Activated CD8-positive, alpha-beta memory T cell treated with anti-CD3 and anti-CD28 coated beads, Interleukin-2, amount 50 U/mL, for 1 hour (primary cell): Measurements from ENCODE around the gene HDAC5.
"Not testable (repeated sequence)": the region's sequence is repeated elsewhere in the genome, so short reads cannot be mapped to it uniquely, and the experiment has no call there.

Experiments
- DNase-seq: peaks from one replicate; pipeline ENCODE4 v3.0.0-alpha.2; 2020; ENCODE audit errors: extremely low read depth

Gene HDAC5

DNA sequence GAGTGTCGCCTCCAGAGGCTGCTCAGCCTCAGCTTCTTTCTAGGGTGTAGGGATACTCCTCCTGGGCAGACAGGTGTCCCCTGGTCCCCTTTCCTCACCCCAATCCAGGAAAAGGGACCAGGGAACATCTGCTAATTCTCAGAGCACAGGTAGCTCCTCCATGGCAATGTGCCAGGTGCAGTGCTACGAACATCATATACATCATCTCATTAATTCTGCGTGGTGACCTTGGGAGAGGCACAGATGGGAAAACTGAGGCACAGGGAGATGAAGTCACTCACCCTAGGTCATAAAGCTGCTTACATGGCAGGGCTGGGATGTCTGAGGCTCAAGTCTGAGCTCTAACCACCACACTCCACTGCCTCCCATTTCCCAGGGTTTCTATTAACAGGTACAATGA, 11.7 kb downstream of the HDAC5 start:
- no peak for DNase-seq

DNA sequence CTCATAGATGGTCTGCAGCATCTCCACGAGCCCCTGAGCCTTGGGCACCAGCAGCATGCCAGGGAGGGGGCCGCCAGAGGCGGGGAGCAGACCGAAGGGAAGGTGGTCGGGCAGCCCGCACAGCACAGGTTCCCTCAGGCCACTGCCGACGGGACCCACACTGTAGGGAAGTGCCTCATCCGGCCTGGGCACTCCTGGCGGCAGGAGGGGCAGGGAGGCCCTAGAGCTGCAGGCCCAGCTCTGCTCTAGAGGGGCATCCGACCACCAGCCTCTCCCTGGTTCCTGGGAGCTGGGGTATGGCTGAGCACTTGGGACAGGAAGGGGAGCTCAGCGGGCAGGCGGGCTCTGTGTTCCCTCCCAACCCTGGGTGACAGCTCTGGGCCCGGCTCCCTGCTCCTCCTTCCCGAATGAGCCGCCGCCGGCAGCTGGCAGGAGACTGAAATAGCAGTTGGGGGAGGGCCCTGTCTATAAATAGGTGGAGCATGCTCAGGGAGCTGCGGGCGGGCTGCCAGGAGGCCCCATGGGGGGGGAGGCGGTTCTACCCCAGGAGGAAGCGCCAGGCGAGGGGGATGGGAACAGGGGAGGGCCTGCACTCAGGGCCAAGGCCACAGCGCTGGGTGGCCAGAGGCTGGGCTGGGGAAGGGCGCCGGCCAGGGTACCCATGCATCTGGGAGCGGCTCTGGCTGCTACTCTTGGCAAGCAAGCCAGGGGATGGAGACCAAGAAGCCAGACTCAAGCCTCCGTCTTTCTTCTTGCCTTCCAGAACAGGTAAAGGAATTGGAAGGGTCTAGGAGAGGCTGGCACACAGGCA, 12.4 kb downstream of the HDAC5 start:
- DNase-seq: no peak

DNA sequence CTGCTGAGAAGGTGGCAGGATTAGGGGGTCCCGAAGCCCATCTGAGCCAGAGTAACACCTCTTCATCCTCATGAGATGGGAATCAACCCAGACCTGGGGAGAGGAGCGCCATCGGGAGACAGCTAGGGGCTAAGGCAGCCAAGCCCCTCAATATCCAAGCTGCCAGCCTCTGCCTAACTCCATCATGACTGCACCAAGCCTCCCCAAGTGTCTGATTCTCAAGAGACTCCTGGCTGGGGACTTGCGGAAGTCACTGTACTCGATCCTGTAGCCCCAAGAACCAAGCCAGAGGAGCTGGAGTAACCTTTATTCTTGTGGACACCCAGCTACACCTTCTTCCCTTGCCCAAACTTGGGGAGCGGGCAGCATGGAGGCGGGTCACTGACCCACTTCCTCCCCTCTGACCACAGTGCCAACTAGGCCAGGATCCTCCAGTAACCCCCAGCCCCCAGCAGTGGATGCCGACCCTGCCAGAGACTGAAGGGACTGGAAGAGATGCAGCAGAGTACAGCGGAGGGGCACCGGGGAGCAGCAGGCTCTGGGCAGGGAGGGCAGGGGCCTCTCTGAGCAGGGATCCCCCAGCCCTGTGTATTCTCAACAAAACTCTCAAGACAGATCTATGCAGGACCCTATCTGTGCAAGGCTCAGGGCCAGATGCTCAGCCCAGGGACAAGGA, 13.3 kb downstream of the HDAC5 start:
- no peak for DNase-seq

DNA sequence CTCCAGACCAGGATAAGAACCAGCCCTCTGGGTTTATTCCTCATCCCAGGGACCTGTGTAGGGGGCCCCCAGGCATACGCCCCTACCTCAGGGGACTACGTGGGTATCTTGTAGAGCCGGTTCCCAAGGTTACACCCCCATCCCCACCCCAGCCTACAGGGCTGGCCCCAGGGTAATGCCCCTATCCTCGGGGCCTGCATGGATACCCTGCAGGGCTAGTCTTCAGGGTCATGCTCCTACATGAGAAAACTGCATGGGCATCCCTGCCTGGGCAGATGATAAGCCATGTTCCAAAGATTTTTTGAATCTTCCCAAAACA, 14.2 kb downstream of the HDAC5 start:
- DNase-seq: no peak

DNA sequence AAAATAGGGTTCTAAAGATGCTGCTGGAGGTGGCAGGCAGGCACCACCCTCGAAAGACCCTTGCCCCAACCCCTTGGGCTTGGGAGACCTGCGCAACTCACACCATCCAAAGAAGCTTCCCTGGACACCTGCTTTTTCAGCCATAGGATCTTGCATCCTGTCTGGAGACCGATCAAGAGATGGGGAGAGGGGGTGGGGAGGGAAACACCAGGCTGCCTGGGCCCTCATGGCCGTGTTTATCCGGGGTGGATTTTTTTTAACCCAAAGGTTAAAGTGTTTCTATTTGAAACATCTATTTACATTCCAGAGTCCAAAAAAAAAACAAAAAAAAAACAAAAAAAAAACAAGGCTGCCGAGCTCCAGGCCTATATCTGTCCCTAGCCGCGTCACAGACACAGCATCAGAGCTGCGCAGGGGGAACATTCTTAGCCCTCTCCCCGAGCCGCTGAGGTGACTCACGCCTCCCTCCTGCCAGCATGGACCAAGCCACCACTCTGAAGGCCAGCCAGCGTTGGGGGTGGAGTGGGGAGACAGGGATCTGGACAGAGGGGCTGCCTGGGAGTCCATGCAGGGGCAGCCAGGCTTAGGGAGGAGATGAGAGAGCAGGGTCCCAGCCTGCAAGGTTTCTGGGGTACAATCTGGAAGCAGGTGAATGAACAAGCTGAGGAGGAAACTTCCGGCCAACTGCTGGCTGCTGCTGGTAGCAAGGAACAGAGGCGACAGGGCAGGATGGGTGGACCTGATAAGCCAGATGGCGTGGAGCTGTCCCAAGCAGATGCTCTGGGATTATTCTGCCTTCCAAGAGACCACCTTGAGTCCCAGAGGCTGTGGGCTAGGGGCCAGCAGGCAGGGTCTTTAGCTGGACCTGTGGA, 14.8 kb downstream of the HDAC5 start:
- no peak for DNase-seq

DNA sequence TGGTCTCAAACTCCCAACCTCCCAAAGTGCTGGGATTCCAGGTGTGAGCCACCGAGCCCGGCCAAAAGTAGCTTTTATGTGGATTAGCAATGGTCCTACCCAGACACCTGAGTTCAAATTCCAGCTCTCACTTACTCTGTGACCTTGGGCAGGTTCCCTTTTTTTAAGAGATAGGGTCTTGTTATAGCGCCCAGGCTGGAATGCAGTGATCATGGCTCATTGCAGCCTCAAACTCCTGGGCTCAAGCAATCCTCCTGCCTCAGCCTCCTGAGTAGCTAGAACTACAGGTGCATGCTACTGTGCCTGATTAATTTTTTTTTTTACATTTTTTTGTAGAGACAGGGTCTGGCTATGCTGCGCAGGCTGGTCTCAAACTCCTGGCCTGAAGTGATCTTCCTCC, 16.6 kb downstream of the HDAC5 start:
- no peak for DNase-seq

DNA sequence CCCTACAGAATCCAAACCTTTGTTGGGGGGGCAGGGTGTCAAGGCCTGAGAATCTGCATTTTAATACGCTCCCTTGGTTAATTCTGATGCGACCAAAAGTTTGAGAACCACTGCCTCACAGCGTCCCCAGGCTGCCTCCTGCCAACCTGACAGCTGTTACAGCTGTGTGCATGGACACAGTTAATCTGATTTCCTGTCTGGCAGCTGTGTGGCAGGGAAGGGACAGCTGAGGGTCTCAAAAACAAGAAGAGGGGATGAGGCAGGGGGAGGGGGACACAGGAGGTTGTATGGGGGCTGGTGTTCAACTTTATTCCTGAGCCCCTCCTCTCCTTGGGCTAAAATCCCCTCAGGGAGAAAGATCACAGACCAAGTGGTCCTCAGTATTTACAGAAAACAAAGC, 17.5 kb downstream of the HDAC5 start:
- no peak for DNase-seq

DNA sequence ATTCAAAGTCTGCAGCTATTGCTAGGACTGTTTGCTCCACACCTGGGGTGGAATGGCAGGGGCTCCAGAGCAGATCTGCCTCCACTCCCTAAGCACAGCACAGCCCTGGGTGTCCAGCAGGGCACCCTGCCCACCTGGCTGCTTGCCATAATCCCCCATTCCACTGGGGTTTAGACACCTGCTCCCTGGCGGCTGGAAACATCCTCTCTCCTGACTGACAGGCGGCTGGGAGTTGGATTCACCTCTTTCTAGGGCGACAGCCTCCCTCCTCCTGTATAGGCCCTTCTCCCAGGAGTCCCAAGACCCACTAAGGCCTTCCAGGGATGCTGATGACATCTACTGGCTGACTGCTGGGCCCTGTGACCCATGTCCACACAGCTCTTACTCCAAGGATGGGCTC, 18.0 kb downstream of the HDAC5 start:
- no peak for DNase-seq

DNA sequence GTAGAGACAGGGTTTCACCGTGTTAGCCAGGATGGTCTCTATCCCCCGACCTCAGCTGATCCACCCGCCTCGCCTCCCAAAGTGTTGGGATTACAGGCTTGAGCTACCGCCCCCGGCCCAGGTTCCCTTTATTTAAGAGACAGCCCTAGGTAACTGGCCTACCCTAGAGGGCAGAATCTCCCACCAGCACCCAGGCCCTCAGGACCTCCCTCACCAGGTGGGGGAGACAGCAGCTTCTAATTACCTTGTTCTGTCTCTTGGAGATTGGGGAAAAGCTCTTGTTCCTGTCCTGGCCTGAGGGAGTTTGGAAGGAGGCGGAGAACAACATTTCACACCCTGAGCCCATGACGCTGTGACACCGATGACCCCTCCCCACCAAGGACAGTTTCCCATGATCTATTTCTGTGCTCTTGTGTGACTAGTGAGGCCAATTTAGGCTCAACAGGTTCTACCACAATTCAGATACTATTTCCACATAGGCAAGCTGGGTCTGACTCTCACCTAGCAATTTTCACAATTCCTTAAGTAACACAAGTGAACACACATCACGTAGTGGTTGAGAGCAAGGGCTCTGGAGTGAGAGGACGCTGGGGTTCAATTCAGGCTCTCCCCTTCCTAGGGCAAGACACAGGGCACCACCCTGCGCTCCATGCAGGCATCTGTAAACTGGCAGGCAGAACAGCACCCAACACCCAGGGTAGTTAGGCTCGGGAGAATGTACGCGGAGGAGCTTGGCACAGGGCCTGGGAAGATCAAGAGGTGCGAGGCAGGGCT, 20.4 kb downstream of the HDAC5 start:
- no peak for DNase-seq

DNA sequence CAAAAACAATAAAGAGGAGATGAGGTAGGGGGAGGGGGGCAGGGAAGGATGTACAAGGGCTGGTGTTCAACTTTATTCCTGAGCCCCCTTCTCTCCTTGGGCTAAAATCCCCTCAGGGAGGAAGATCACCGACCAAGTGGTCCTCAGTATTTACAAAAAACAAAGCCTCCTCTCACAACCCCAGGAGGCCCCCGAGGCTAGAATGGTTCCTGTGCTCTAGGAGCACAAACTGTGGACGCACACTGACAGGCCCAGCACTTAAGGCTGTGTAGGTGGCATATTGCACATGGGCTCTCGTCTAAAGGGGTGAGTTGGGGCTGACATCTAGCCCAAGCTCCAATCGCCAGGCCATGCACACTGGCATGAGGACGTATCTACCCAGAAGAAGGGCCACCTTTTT, 21.6 kb downstream of the HDAC5 start:
- DNase-seq: not testable (repeated sequence)

DNA sequence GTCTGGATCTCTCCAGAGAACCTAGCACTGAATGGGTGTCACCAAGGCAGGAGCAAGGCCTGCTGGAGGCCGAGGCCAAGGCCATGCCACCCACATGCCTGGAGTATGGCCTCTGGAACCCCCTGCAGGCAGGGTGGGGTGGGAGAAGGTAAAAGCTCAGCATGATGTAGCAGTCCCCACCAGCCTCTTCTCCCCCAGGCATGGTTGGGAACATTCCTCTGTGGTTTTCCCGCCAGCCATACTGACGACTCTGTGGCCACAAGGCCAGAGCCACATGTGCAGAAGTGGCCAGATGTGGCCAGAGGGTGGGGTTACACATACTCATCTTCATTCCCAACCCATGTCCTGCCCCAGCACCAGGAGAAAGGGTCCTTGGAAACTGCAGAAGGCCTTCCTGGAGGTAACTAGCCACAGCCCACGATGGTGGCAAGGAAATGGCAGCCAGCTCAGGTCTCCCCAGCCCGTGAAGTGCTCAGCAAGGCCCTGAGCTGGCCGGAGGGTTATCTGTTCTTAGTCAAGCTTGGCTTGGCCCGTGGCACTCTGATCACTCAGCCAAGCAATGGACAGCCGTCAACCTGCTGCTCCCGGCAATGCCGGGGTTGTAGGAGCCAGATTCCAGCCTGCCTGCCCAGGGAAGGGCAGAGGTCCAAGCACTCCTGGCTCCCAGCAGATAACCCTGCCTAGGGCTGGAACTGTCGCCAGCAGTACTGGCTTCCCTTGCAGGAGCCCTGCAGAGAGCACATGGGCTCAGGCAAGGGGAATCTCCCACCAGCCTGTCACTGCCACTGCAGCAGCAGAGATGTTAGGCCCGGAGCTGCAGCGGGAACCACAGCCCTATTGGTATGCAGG, 26.1 kb downstream of the HDAC5 start:
- DNase-seq: no peak

DNA sequence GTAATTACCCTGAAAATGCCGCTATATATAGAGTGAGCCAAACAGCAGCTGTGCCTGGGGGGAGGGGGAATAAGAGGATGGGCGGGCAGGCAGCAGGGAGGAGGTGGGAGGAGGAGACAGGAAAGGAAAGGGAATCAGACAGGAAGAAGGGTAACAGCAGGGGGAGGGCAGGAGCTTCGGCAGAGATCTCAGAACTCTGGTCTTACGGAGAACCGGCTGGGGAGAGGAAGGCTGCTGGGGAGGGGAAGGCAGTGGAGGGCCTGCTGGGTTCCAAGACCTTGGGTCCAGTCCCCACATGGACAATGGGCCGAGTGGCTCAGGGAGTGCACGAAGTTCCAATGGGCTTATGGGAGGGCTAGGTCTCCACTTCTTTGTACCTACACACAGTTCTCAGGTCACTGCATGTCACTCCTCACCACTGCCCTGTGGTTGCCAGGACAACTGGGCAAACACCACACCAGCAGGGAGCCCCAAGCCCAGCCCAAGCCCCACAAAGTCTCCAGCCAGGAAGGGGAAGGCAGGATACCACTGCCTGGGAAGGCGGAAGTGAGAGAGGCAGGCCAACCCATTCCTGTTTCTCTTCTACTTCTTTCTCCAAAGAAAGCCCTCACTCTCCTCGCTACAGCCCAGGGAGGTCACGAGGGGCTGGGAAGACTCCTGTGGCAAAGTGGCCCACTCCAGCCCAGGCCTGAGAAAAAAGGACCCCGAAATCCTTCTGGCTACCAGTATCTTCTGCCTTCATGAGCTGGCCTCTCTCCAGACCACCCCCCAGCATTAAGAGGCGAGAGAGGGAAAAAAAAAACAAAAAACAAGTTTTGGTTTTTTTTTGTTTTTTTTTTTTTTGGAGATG, 27.6 kb downstream of the HDAC5 start:
- DNase-seq: no peak

DNA sequence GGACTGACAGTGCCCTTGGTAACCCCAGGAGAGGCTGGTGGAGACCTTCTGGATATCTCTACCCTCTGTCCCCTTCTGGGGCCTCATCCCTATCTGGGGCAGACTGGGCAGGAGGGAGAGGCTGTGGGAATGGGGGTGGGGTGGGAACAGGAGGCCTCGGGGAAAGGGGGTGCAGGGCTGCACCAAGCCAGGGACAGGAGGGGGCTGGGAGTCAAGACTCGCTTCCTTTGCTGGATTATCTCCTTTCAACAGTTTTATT, 28.1 kb downstream of the HDAC5 start:
- DNase-seq: no peak

DNA sequence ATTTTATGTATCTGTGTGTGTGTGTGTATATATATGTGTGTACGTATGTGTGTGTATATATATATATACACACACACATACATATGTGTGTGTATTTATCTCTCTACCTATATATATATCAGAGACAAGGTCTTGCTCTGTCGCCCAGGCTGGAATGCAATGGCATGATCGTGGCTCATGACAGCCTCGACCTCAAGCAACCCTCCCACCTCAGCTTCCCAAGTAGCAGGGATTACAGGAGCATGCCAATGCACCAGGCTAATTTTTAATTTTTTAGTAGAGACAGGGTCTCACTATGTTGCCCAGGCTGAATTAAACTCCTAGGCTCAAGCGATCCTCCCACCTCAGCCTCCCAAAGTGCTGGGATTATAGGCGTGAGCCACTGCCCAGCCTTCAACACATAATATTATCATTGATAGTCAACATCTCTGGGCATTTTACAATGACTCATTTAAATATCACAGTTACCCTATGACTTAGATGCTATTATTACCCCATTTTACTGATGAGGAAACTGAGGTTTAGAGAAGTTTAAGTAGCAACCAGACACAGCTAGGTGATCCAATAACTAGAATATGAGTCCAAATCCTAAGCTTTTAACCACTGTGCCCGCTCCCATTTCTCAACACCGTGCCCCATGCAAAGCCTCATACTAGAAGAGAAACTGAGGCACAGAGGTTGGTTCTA, 28.6 kb downstream of the HDAC5 start:
- no peak for DNase-seq

DNA sequence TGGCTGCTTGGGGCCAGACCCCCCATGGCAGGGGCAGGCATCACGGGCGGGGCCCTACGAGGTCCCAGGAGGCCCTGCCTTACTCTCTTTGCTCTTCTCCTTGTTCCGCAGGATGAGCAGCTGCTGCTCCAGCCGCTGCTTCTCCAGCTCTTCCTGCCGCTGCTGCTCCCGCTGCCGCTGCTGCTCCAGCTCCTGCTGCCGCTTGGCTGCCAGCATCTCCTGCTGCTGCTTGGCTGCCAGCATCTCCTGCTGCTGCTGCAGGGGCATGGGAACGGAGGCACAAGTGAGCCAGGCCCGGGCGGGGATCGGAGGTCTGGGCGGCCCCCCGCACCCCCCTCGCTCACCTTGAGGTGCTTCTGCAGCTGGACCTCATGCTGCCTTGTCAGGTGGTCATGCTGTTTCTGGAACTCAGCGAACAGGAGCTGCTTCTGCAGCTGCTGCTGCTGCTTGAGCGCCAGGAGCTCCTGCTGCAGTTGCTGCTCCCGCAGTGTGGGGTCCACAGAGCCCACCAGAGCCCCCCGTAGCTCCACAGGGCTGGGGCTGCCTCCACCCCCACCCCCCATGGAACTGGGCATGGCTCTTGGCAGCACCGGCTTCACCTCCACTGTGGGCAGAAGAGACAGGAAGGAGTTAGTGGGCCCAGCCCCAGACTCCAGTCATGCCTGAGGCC, 30.1 kb downstream of the HDAC5 start:
- DNase-seq: no peak

DNA sequence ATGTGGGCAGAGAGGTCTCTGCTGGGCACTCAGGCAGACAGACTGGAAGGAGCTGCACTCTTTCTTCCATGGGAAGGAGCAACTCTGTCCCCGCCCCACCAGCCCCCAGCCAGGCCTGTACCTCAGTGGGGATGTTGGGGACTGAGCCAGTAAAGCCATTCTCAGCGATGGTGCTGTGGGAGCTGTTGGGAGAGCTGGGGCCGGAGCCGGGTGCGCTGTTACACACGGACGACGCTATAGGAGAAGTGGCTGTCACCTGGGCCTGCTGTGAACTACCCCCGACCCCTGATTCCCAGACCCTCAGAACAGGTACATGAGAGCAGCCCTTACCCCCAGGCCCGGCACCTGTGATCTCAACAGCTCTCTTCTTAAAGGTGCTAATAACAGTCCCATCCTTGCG, 31.4 kb downstream of the HDAC5 start:
- DNase-seq: no peak

DNA sequence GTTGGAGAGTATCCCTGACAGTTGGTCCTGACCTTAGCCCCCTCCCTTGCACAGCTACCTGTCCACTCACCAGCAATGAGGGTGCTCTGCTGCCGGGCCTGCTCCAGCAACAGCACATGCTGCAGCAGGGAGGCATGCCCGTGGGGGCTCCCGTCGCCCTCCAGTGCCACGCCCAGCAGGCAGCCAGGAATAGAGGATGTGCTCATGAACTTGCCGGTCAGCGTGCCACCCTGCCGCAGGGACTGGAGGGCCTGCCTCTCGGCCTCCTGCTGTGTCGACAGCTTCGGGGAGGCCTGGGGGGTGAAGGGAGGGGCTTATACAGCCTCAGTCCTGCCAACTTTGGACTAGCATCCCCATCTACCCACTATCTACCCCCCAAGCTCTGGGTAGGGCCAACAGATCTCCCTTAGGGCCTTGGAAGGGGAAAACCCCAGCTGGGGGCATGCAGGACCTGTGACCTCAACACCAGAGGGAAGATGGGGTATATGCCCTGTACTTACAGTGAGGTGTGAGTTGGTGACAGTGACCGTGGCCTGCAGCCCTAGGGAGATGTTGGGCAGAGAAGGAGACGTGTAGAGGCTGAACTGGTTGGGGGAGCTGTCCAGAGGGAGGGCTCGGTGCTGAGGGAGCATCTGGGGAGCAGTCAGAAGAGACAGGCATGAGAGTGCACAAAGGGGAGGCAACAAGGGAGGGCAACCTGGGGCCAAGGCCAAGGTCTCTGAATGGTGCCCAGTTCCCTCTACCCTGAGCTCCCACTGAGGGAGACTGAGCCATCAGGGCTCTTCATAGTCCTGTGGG, 32.0 kb downstream of the HDAC5 start:
- no peak for DNase-seq

DNA sequence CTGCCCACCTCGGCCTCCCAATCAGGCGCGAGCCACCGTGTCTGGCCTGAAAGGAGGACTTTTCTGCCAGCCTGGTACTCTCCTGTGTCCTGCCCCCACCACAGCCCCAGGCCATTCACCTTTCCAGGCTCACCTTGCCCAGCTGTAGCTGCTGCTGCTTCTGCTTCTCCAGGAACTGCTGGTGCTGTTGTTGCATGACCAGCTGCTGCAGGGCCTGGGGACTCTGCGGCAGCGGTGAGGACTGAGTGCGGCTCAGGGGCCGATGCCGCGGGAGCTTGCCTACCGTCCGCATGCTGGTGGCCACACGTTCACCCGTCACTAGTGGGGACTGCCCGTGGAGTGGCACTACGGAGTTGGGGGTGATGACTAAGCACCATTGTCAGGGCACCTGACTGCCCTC, 35.2 kb downstream of the HDAC5 start:
- no peak for DNase-seq
